HPDE6-E6E7 (cell line): ENCODE data around the gene OR8H3.
"Not testable (repeated sequence)": the region's sequence is repeated elsewhere in the genome, so short reads cannot be mapped to it uniquely, and the experiment has no call there.

Experiments
- DNase-seq: peaks from one replicate; pipeline ENCODE4 v3.0.0; 2011; ENCODE audit warnings: missing footprints; ENCODE audit errors: extremely low spot score

OR8H3 gene

GRCh38 chr11:56122073-56122472 lies at the start of gene OR8H3:
Gene OR8H3 (plus strand): TSS chr11:56122373. CDS start chr11:56122373, 0 bp downstream.
- DNase-seq, result no peak

- DNase-seq, result no peak
These were observed 32.5 kb upstream of the OR8H3 start for GRCh38 chr11:56089697-56090096.

- no peak for DNase-seq
These were observed 29.2 kb upstream of the OR8H3 start, which contains the start of gene OR8I2 for GRCh38 chr11:56093008-56093407. Gene OR8I2 (plus strand): TSS chr11:56093308. CDS start chr11:56093308, 0 bp downstream.

- no peak for DNase-seq
These were observed 18.9 kb upstream of the OR8H3 start, which contains the start of gene OR8H2 for GRCh38 chr11:56103210-56103737. Gene OR8H2 (plus strand): TSS chr11:56103687. CDS start chr11:56105043, 1,356 bp downstream.

- DNase-seq, result no peak
These were observed 18.0 kb downstream of the OR8H3 start, which contains the start of gene OR8J3 for GRCh38 chr11:56140151-56140661. Gene OR8J3 (minus strand): TSS chr11:56140201. CDS start chr11:56137718, 2,483 bp downstream.

GRCh38 chr11:56143681-56144080 lies 21.5 kb downstream of the OR8H3 start:
- not testable (repeated sequence) for DNase-seq

DNA sequence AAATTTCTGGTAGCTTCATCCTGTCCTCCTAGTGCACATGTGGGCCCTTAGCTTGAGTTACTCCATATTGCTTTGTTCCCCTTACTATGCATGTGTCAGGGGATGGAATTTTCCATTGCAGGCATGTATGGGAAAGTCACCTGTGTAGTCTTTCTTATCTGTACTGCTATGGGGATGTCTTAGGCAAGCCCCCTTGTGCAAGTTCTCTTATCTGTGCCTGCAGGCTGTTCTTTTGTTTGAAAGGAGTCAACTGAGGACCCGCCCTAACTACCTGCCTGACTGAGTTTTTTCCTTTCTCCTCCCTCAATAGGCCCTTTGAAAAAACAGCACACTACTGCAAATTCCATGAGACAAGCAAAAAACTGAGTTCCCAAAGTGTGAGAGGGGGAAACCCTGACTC lies 29.2 kb downstream of the OR8H3 start:
- no peak for DNase-seq

DNA sequence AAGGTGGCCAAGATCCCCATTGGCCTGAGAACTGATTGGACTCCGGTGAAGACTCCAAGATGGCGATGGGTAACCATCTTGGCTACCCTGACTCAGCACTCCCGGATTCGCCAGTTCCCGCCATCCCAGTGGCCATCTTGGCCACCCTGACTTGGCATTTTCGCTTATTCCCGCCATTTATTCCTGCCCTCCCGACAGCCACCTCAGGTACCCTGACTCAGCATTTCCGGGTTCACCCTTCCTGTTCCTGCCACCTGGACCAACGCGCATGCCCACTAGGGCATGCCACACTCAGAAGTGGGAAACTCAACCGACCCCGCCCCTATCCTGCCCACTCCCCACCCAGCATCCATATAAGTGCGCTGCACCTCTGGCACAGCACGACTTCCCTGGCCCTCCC lies 30.2 kb downstream of the OR8H3 start:
- DNase-seq, result no peak

- no peak for DNase-seq
These were observed 38.0 kb downstream of the OR8H3 start, which contains the start of gene OR8K5 for GRCh38 chr11:56160217-56160616. Gene OR8K5 (minus strand): TSS chr11:56160317. CDS start chr11:56160317, 0 bp downstream.

DNA sequence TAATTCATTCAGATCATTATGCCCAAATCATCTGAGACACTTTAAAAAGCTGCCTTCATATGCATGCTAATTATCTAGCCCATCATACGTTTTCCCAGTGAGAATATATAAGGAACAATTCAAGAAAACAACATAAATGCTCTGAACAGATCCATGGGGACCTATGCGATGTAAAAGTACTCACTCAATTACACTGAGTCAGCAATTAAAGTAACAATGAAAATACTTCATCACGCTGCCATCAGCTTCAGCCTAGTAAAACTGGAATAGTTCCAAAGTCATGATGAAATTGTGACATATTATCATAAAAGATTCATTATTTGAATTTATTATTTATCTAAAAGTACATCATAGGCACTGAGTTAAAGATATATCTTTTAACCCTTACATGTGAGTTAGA lies 41.6 kb downstream of the OR8H3 start:
- no peak for DNase-seq

DNA sequence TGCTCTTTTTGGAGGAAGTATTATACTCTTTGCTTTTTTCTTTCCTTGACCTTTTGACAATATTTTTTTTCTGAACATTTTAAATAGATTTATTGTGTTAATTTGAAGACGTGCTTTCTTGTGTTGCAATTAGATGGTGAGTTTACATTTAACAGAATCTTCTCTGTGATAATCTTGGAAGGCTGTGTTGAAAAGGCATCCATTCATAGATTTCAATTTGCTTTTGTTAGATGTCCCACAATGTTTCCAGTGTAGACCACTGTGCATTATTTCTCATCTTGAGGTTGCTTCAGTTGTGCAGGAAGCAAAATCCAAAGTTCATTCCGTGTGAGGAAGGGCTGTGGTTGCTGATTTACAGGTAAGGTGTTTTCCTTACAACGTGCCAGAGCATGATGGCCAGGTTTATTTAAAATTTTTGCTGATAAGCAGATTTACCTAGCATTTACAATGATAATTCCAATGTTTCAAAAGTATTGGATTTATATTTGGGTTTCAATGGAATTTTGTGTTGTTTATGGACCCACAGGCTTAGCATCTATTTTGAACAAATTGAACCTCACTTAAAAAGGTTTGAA lies 50.2 kb downstream of the OR8H3 start:
- DNase-seq, result no peak
